ENCODE results near the gene UBA6. TPM values are rescaled to one million over a fixed set of nuclear protein-coding genes. Genes with fewer than 3 reads are reported as not detected.
A peak's percentile ranks its signal among the peaks of the same experiment; 100 is the strongest.
"Not testable (repeated sequence)": the region's sequence is repeated elsewhere in the genome, so short reads cannot be mapped to it uniquely, and the experiment has no call there.

Gene UBA6
- 10 to 100 TPM; 58.1 to 65.1 (median 63.0) TPM for polyA plus RNA-seq (ENCODE audit: insufficient read length in 3 of 3)

GRCh38 chr4:67700738-67701516 is at the start of gene UBA6:
Gene UBA6 (minus strand): TSS chr4:67701155. CDS start chr4:67701119, 36 bp downstream.
- peak; percentile 76 to 91 (median 87) for DNase-seq (ENCODE audit: low read depth in 3 of 3, low spot score in 2 of 3)

- DNase-seq (ENCODE audit: low read depth in 3 of 3, low spot score in 2 of 3), result no peak
These were observed 49.7 kb upstream of the UBA6 start for GRCh38 chr4:67750691-67751090.

- no peak for DNase-seq (ENCODE audit: low read depth in 3 of 3, low spot score in 2 of 3)
These were observed 48.3 kb upstream of the UBA6 start for GRCh38 chr4:67749286-67749685.

- peak in 2 of 3 donors; percentile 8 to 25 for DNase-seq (ENCODE audit: low read depth in 3 of 3, low spot score in 2 of 3)
These were observed 46.0 kb upstream of the UBA6 start for GRCh38 chr4:67746797-67747495.

GRCh38 chr4:67744561-67745283 is 43.8 kb upstream of the UBA6 start:
- no peak for DNase-seq (ENCODE audit: low read depth in 3 of 3, low spot score in 2 of 3)

GRCh38 chr4:67743194-67743593 is 42.2 kb upstream of the UBA6 start:
- DNase-seq (ENCODE audit: low read depth in 3 of 3, low spot score in 2 of 3), result no peak

GRCh38 chr4:67736262-67736661 is 35.3 kb upstream of the UBA6 start:
- DNase-seq (ENCODE audit: low read depth in 3 of 3, low spot score in 2 of 3), result no peak

- DNase-seq (ENCODE audit: low read depth in 3 of 3, low spot score in 2 of 3), result no peak
These were observed 34.4 kb upstream of the UBA6 start for GRCh38 chr4:67735325-67735724.

GRCh38 chr4:67730511-67730910 is 29.6 kb upstream of the UBA6 start:
- DNase-seq (ENCODE audit: low read depth in 3 of 3, low spot score in 2 of 3), result not testable (repeated sequence)

GRCh38 chr4:67727124-67727850 is 26.3 kb upstream of the UBA6 start:
- DNase-seq (ENCODE audit: low read depth in 3 of 3, low spot score in 2 of 3), result no peak

GRCh38 chr4:67725981-67726380 is 25.0 kb upstream of the UBA6 start:
- DNase-seq (ENCODE audit: low read depth in 3 of 3, low spot score in 2 of 3), result no peak

- no peak for DNase-seq (ENCODE audit: low read depth in 3 of 3, low spot score in 2 of 3)
These were observed 24.2 kb upstream of the UBA6 start for GRCh38 chr4:67725132-67725531.

GRCh38 chr4:67723949-67724348 is 23.0 kb upstream of the UBA6 start:
- no peak for DNase-seq (ENCODE audit: low read depth in 3 of 3, low spot score in 2 of 3)

GRCh38 chr4:67723341-67723740 is 22.4 kb upstream of the UBA6 start:
- no peak for DNase-seq (ENCODE audit: low read depth in 3 of 3, low spot score in 2 of 3)

- no peak for DNase-seq (ENCODE audit: low read depth in 3 of 3, low spot score in 2 of 3)
These were observed 21.0 kb upstream of the UBA6 start for GRCh38 chr4:67721770-67722597.

- DNase-seq (ENCODE audit: low read depth in 3 of 3, low spot score in 2 of 3), result no peak
These were observed 20.4 kb upstream of the UBA6 start for GRCh38 chr4:67721315-67721769.

GRCh38 chr4:67719953-67720617 is 19.1 kb upstream of the UBA6 start:
- DNase-seq (ENCODE audit: low read depth in 3 of 3, low spot score in 2 of 3), result no peak

- DNase-seq (ENCODE audit: low read depth in 3 of 3, low spot score in 2 of 3), result no peak
These were observed 17.9 kb upstream of the UBA6 start for GRCh38 chr4:67718848-67719247.

- no peak for DNase-seq (ENCODE audit: low read depth in 3 of 3, low spot score in 2 of 3)
These were observed 16.6 kb upstream of the UBA6 start for GRCh38 chr4:67717586-67717985.

Measured in right renal cortex interstitium (tissue), 3 donors.